ENCODE data around the gene PPP2R2B.

Gene PPP2R2B

GRCh38 chr5:146703899-146704298 is 174.7 kb downstream of the PPP2R2B start:
- no peaks in the 10 kb centered on the region for H3K36me3 ChIP-seq (replicated peaks)
- H3K27ac ChIP-seq = no peak overlapping the region
- no peak for DNase-seq
- in situ Hi-C loops (cut with HindIII; ENCODE audit: low pct_ligation_motif_present, low sequenced_read_pairs) = no loop called here
- H3K27me3 ChIP-seq (replicated peaks) = no peaks in the 10 kb centered on the region
- H3K4me3 ChIP-seq (ENCODE audit: low read depth, low read length) = no peak overlapping the region
- TF ChIP-seq CTCF (IDR thresholded peaks at IDR 0.05; ENCODE audit: low read depth, low read length, missing control alignments) = no peak

- H3K36me3 ChIP-seq (replicated peaks) = no peaks in the 10 kb centered on the region
- H3K27me3 ChIP-seq (replicated peaks) = no peaks in the 10 kb centered on the region
- DNase-seq = no peak
- TF ChIP-seq CTCF (IDR thresholded peaks at IDR 0.05; ENCODE audit: low read depth, low read length, missing control alignments) = no peak
- no peak overlapping the region for H3K27ac ChIP-seq
- no peak overlapping the region for H3K4me3 ChIP-seq (ENCODE audit: low read depth, low read length)
- in situ Hi-C loops (cut with HindIII; ENCODE audit: low pct_ligation_motif_present, low sequenced_read_pairs) = no loop called here
These were observed 175.1 kb downstream of the PPP2R2B start for GRCh38 chr5:146703499-146703898.

GRCh38 chr5:146699664-146700418 is 178.7 kb downstream of the PPP2R2B start:
- Histone ChIP-seq H3K36me3 (replicated peaks) (no peaks in the 10 kb centered on the region), H3K4me3 (ENCODE audit: low read depth, low read length) (no peak overlapping the region), H3K27me3 (replicated peaks) (no peaks in the 10 kb centered on the region), H3K27ac (no peak overlapping the region)
- in situ Hi-C loops (cut with HindIII; ENCODE audit: low pct_ligation_motif_present, low sequenced_read_pairs) = no loop called here
- no peak for TF ChIP-seq CTCF (IDR thresholded peaks at IDR 0.05; ENCODE audit: low read depth, low read length, missing control alignments)
- no peak for DNase-seq

- in situ Hi-C loops (cut with HindIII; ENCODE audit: low pct_ligation_motif_present, low sequenced_read_pairs) = no loop called here
- H3K4me3 ChIP-seq (ENCODE audit: low read depth, low read length) = no peak overlapping the region
- H3K27ac ChIP-seq = no peak overlapping the region
- DNase-seq = no peak
- TF ChIP-seq CTCF (IDR thresholded peaks at IDR 0.05; ENCODE audit: low read depth, low read length, missing control alignments) = no peak
- H3K36me3 ChIP-seq (replicated peaks) = no peaks in the 10 kb centered on the region
- no peaks in the 10 kb centered on the region for H3K27me3 ChIP-seq (replicated peaks)
These were observed 179.4 kb downstream of the PPP2R2B start for GRCh38 chr5:146699138-146699537.

GRCh38 chr5:146698651-146699050 is 179.9 kb downstream of the PPP2R2B start:
- no peak overlapping the region for H3K4me3 ChIP-seq (ENCODE audit: low read depth, low read length)
- in situ Hi-C loops (cut with HindIII; ENCODE audit: low pct_ligation_motif_present, low sequenced_read_pairs) = no loop called here
- no peak for TF ChIP-seq CTCF (IDR thresholded peaks at IDR 0.05; ENCODE audit: low read depth, low read length, missing control alignments)
- no peaks in the 10 kb centered on the region for H3K36me3 ChIP-seq (replicated peaks)
- H3K27ac ChIP-seq = no peak overlapping the region
- no peak for DNase-seq
- H3K27me3 ChIP-seq (replicated peaks) = no peaks in the 10 kb centered on the region

GRCh38 chr5:146697211-146697610 is 181.3 kb downstream of the PPP2R2B start:
- no peaks in the 10 kb centered on the region for H3K36me3 ChIP-seq (replicated peaks)
- H3K27ac ChIP-seq = no peak overlapping the region
- TF ChIP-seq CTCF (IDR thresholded peaks at IDR 0.05; ENCODE audit: low read depth, low read length, missing control alignments) = no peak
- no peaks in the 10 kb centered on the region for H3K27me3 ChIP-seq (replicated peaks)
- no peak overlapping the region for H3K4me3 ChIP-seq (ENCODE audit: low read depth, low read length)
- in situ Hi-C loops (cut with HindIII; ENCODE audit: low pct_ligation_motif_present, low sequenced_read_pairs) = no loop called here
- no peak for DNase-seq
